ENCODE data around the gene ULK4.
"Not testable (repeated sequence)": the region's sequence is repeated elsewhere in the genome, so short reads cannot be mapped to it uniquely, and the experiment has no call there.

The ULK4 gene

DNA sequence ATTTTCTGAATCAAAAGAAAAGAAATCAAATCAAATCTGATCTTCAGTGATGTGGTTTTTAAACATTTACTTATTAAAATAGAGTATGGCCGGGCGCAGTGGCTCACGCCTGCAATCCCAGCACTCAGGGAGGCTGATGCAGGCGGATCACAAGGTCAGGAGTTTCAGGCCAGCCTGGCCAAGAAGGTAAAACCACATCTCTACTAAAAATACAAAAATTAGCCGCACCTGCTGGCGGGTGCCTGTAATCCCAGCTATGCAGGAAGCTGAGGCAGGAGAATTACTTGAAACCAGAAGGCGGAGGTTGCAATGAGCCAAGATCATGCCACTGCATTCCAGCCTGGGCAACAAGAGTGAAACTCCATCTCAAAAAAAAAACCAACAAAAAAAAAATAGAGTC, 169.1 kb downstream of the ULK4 start:
- Histone ChIP-seq H3K27me3 (ENCODE audit: insufficient read depth, poor library complexity, severe bottlenecking) (no peaks in the 10 kb centered on the region), H3K4me3 (ENCODE audit: severe bottlenecking) (no peak overlapping the region), H3K4me1 (ENCODE audit: insufficient read depth, poor library complexity, severe bottlenecking) (no peaks in the 10 kb centered on the region), H3K27ac (ENCODE audit: poor library complexity, severe bottlenecking) (no peak overlapping the region), H3K9me3 (ENCODE audit: severe bottlenecking) (no peaks in the 10 kb centered on the region), H3K36me3 (ENCODE audit: low read depth) (no peaks in the 10 kb centered on the region)
- no peak for DNase-seq (ENCODE audit: low spot score)
- ATAC-seq (ENCODE audit: low read depth): no peak
- no peak for TF ChIP-seq CTCF (IDR thresholded peaks at IDR 0.05; ENCODE audit: poor library complexity, severe bottlenecking)

- no peak for DNase-seq (ENCODE audit: low spot score)
- H3K27ac ChIP-seq (ENCODE audit: poor library complexity, severe bottlenecking): no peak overlapping the region
- H3K9me3 ChIP-seq (ENCODE audit: severe bottlenecking): no peaks in the 10 kb centered on the region
- no peak for TF ChIP-seq CTCF (IDR thresholded peaks at IDR 0.05; ENCODE audit: poor library complexity, severe bottlenecking)
- ATAC-seq (ENCODE audit: low read depth): no peak
- no peaks in the 10 kb centered on the region for H3K36me3 ChIP-seq (ENCODE audit: low read depth)
- H3K4me3 ChIP-seq (ENCODE audit: severe bottlenecking): no peak overlapping the region
- no peaks in the 10 kb centered on the region for H3K4me1 ChIP-seq (ENCODE audit: insufficient read depth, poor library complexity, severe bottlenecking)
- H3K27me3 ChIP-seq (ENCODE audit: insufficient read depth, poor library complexity, severe bottlenecking): no peaks in the 10 kb centered on the region
These were observed 192.8 kb downstream of the ULK4 start for GRCh38 chr3:41769106-41769505.

- no peak for TF ChIP-seq CTCF (IDR thresholded peaks at IDR 0.05; ENCODE audit: poor library complexity, severe bottlenecking)
- no peaks in the 10 kb centered on the region for H3K27me3 ChIP-seq (ENCODE audit: insufficient read depth, poor library complexity, severe bottlenecking)
- ATAC-seq (ENCODE audit: low read depth) (peak; percentile 42), DNase-seq (ENCODE audit: low spot score) (no peak)
- H3K4me1 ChIP-seq (ENCODE audit: insufficient read depth, poor library complexity, severe bottlenecking): no peaks in the 10 kb centered on the region
- no peaks in the 10 kb centered on the region for H3K36me3 ChIP-seq (ENCODE audit: low read depth)
- H3K9me3 ChIP-seq (ENCODE audit: severe bottlenecking): no peaks in the 10 kb centered on the region
- no peak overlapping the region for H3K27ac ChIP-seq (ENCODE audit: poor library complexity, severe bottlenecking)
- H3K4me3 ChIP-seq (ENCODE audit: severe bottlenecking): no peak overlapping the region
These were observed 193.5 kb downstream of the ULK4 start for GRCh38 chr3:41768363-41768762.

- not testable (repeated sequence) for H3K9me3 ChIP-seq (ENCODE audit: severe bottlenecking); ATAC-seq (ENCODE audit: low read depth); H3K4me1 ChIP-seq (ENCODE audit: insufficient read depth, poor library complexity, severe bottlenecking); DNase-seq (ENCODE audit: low spot score); H3K4me3 ChIP-seq (ENCODE audit: severe bottlenecking); H3K27me3 ChIP-seq (ENCODE audit: insufficient read depth, poor library complexity, severe bottlenecking); H3K36me3 ChIP-seq (ENCODE audit: low read depth); H3K27ac ChIP-seq (ENCODE audit: poor library complexity, severe bottlenecking)
These were observed 199.0 kb downstream of the ULK4 start for GRCh38 chr3:41762867-41763266.

DNA sequence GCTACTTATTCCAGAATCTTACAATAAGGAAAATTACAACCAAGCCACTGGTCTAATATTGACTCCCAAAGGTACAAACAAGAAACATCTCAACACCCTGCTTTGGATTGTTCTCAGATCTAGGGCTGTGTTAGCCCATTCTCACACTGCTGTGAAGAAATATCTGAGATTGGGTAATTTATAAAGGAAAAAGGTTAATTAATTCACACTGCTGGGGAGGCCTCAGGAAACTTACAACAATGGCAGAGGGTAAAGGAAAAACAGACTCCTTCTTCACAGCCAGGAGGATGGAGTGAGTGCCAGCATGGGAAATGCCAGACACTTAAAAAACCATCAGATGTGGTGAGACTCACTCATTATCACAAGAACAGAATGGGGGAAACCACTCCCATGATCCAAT, 208.3 kb downstream of the ULK4 start:
- no peak for ATAC-seq (ENCODE audit: low read depth)

More for the DNA sequence above, 208.3 kb downstream of the ULK4 start:
- TF ChIP-seq CTCF (IDR thresholded peaks at IDR 0.05; ENCODE audit: poor library complexity, severe bottlenecking): no peak
- H3K36me3 ChIP-seq (ENCODE audit: low read depth): no peaks in the 10 kb centered on the region
- no peaks in the 10 kb centered on the region for H3K9me3 ChIP-seq (ENCODE audit: severe bottlenecking)
- H3K4me3 ChIP-seq (ENCODE audit: severe bottlenecking): no peak overlapping the region
- H3K4me1 ChIP-seq (ENCODE audit: insufficient read depth, poor library complexity, severe bottlenecking): no peaks in the 10 kb centered on the region
- no peaks in the 10 kb centered on the region for H3K27me3 ChIP-seq (ENCODE audit: insufficient read depth, poor library complexity, severe bottlenecking)
- H3K27ac ChIP-seq (ENCODE audit: poor library complexity, severe bottlenecking): no peak overlapping the region
- DNase-seq (ENCODE audit: low spot score): no peak
